Ishikawa (cell line): ENCODE results near the gene CAMTA1.

Source experiments
- CEBPB ChIP-seq: IDR thresholded peaks from 2 replicates; pipeline ENCODE4 v1.6.1; 2012
- EP300 ChIP-seq: IDR thresholded peaks from 2 replicates; pipeline ENCODE4 v1.6.1; 2012; ENCODE audit warnings: borderline replicate concordance
- FOXM1 ChIP-seq: IDR thresholded peaks from 2 replicates; pipeline ENCODE4 v1.6.1; 2012; ENCODE audit warnings: low read depth, borderline replicate concordance
- MAX ChIP-seq: IDR thresholded peaks from 2 replicates; pipeline ENCODE4 v1.6.1; 2012
- NFIC ChIP-seq: IDR thresholded peaks from 2 replicates; pipeline ENCODE4 v1.6.1; 2012
- TAF1 ChIP-seq: IDR thresholded peaks from 2 replicates; pipeline ENCODE4 v1.6.1; 2012; ENCODE audit warnings: low read depth, mild to moderate bottlenecking
- TCF12 ChIP-seq: IDR thresholded peaks from 2 replicates; pipeline ENCODE4 v1.6.1; 2012; ENCODE audit warnings: low read depth

- no peak for TF ChIP-seq EP300
- TF ChIP-seq MAX, result no peak
- no peak for TF ChIP-seq CEBPB
- TF ChIP-seq NFIC, result no peak
- TF ChIP-seq FOXM1, result no peak
- TF ChIP-seq TCF12, result no peak
- TF ChIP-seq TAF1, result no peak
Observed at GRCh38 chr1:6928106-6928885, 143.0 kb downstream of the CAMTA1 start.
